ENCODE data around the gene EPHA2.
A peak's percentile ranks its signal among the peaks of the same experiment; 100 is the strongest.

The EPHA2 gene

DNA sequence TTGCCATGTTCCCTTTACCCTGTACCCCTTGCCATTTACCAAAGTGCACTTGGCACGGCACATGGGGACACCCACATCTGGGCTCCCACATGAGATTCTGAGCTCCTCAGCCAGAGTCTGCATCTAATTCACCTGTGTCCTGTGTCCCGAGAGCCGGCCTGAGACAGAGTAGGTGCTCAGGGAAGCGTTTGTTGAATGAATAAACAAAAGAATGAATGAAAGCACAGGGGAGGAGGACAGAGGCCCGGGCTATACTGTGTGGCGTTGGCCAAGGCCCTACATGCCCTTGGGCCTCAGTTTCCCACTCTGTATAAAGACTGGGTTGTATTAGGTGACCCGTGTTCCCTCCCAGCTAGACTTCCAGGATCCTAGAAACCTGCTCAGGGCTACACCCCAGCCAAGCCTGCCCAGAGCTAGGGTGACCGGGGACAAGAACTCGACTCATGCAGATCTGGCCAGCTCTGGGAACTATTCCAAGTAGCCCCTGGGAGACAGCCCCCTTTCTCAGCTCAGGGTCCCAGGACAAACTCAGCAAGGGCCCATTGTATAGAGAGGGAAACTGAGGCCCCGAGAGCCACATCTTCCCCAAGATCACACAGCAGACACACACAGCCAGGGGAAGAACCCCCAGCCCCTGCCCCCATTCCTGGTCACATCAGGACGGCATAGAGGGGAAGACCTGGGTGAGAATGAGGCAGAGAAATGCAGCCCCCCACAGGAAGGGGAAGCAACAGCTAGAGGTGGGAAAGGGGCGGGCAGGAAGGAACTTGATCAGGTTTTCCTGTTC, 6.0 kb downstream of the EPHA2 start:
- no peak for DNase-seq (ENCODE audit: low spot score)

DNA sequence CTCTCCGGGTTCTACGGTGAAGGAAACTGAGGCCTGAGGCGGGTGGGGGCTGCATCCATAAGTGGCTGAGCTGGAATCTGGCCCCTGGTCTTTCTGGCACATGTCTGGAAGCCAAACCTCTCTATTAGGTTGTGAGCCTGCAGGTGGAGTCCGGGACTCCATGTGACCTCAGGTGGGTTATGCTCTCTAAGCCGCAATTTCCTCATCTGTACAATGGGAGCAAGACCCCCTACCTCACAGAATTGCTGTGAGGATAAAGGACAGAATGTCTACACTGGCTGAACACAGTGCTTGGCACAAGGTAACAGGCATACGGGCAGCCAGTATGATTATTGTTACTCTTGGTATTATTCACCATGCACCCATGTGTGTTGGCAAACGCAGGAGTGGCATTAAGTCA, 6.7 kb downstream of the EPHA2 start:
- DNase-seq (ENCODE audit: low spot score), result no peak

- DNase-seq (ENCODE audit: low spot score), result no peak
Measured at GRCh38 chr1:16148329-16149092, 7.4 kb downstream of the EPHA2 start.

DNA sequence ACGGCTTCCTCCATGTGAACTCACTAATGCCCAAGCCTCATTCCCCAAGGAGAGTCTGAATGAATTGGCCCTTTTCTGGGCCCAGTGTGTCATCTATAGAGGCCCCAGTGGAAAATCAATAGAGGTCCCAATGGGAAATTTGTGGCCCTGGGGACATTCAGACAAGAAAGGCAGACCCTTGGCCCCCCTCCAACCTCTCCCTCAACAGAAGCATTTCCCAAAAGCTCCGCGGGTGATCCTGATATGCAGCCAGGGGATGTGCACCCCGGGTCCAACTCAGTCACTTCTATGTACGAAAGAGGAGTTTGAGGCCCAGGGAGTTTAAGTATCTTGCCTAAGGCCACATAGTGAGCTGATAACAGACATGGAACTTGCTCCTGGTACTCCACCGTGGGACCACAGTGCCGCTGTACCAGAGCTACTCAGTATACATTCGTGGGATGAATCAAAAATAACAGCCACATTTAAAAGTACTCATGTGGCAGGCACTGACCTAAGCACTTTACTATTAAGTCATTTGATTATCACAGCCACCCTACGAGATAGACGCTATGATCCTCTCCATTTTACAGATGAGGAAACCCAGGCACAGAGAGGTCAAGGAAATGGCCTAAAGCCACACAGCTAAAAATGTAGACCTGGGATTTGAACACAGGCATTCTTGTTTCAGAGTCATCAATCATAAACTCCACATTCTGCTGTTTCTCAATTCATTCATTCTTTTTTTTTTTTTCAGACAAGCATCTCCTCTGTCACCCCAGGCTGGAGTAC, 8.5 kb downstream of the EPHA2 start:
- DNase-seq (ENCODE audit: low spot score), result no peak

- no peak for DNase-seq (ENCODE audit: low spot score)
Measured at GRCh38 chr1:16146279-16147155, 9.4 kb downstream of the EPHA2 start.

GRCh38 chr1:16145662-16146278, 10.1 kb downstream of the EPHA2 start:
- no peak for DNase-seq (ENCODE audit: low spot score)

- no peak for DNase-seq (ENCODE audit: low spot score)
Measured at GRCh38 chr1:16145030-16145661, 10.7 kb downstream of the EPHA2 start.

DNA sequence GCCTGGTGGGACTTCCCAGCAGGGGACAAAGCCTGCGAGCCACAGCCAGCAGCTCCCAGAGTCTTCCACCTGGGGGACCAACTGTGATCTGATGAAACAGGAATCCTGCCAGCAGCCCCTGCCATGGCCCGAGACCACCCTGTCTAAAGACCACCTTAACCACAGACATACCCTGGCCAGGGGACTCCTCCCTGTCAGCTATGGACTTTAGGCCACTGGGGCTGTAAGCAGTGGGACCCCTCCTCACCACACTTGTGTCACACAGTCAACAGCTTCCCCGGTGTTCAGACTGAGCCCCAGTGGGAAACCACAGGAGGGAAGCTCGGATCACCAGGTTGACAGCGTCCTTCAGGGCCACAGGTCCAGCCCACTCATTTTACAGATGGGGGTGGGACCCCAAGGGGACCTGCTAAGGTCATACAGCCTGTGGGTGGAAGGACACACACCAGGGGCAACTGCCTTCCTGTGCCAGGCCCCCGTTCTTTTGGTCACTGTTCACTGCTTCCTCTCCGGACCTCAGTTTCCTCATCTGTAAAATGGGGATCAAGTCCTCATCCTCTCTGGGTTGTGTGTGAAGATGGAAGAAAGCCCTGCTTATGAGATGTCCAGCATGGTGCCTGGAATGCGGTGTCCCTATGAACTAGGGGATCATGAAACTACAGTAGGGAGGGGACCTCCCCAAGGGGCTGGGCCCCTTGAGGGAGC, 11.4 kb downstream of the EPHA2 start:
- no peak for DNase-seq (ENCODE audit: low spot score)

DNA sequence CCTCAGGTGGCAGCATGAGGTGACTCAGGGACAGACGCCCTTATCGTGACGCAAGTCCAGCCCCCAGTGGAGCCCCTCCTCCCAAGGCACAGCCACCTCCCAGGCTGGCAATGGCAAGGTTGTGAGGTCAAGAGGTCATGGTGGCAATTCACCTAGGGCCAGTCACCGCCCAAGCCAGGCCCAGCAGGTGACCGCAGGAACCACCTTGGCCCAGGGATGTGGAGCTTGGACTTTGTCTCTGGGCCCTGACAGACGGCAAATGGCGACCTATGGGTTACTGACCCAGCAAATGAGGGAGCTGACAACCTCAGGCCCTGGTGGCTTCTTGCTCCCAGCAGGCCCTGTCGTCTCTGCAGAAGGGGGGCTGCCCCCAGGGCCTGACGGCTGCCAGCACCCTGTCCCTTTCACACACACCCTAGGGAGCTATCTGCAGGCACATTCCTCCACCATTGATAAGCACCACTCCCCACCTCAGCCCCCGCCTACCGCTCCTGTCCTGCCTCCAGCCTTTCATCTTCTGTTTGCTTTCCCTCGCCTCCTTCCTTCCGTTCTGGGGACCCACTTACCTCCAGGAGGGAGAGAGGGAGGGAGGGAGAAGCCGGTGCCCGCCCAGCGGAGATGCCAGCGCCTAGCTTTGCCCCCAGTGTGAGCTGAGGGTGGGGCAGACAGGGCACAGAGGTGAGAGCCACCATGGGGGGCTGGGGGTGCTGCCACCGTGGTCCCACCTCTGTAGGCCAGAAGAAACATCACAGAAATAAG, 12.1 kb downstream of the EPHA2 start:
- DNase-seq (ENCODE audit: low spot score), result no peak

GRCh38 chr1:16143005-16143565, 12.8 kb downstream of the EPHA2 start:
- DNase-seq (ENCODE audit: low spot score), result no peak

GRCh38 chr1:16142383-16142995, 13.4 kb downstream of the EPHA2 start:
- DNase-seq (ENCODE audit: low spot score), result no peak

DNA sequence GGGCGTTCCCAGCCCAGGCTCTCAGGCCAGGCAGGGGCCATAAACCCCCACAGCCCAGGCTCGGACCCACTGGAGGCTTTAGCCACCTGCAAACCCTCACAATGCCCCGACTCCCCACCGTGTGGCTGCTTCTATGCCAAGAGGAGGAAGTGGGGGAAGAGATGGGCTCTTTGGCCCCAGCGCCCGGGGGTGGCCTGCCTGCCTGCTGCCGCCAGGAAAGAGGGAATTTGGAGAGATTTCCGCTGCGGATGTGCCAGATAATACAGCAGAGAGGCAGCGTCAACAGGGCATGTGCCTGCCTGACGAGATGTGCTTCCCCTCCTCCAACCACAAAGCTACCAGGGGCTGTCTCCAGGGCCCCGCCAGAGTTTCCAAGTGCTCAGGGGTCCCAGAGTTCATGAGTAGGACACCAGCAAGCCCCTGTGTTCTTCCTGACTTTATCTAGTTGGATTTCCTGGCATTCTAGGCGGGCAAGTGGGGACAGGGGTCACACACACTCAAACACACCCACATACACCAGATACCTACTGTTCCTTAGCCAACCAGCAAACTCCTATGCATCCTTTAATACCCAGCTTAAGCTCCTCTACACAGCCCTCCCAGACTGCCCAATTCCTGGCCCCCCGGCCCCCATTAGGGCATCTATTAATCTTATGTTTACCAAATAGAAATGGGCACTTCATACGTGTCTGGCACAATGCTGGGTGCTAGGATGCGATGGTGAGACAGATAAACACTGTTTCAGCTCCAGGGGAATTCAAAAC, 14.1 kb downstream of the EPHA2 start:
- peak; percentile 59 for DNase-seq (ENCODE audit: low spot score)

DNA sequence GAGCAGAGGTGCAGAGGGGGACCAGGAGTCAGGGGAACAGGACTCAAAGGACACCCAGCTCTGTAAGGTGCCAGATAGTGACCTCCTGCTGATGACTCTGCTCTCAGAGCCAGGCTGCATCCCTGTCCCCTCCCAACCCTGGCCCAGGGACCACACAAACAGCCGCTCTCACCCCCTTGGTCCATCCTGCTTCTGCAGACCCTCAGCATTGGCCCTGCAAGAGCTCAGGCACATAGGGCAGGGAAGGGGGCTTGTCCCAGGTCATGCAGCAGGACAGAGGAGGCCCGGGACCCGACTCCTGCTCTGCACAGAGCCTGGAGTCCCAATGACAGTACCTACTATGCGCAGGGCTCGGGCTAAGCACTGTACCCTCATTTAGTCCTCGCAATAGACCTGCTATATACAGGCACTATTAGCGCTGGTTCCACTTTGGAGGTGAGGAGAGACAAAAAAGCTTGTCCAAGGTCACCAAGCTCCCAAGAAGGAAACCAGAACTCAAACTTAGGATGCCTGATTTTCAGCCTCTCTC, 15.7 kb downstream of the EPHA2 start:
- DNase-seq (ENCODE audit: low spot score), result no peak

- no peak for DNase-seq (ENCODE audit: low spot score)
Measured at GRCh38 chr1:16139473-16139962, 16.4 kb downstream of the EPHA2 start.

GRCh38 chr1:16138772-16139221, 17.1 kb downstream of the EPHA2 start:
- no peak for DNase-seq (ENCODE audit: low spot score)

GRCh38 chr1:16137890-16138467, 17.9 kb downstream of the EPHA2 start:
- DNase-seq (ENCODE audit: low spot score), result no peak

GRCh38 chr1:16135501-16135900, 20.4 kb downstream of the EPHA2 start:
- no peak for DNase-seq (ENCODE audit: low spot score)
